HG02943 (cell line): Measurements from ENCODE around the gene CACNG7.

Experiments
- ATAC-seq: cut with Tn5 transposase; IDR thresholded peaks from one replicate; pipeline ENCODE4 v1.9.1; 2021; ENCODE audit warnings: mild to moderate bottlenecking, low read depth, moderate library complexity; ENCODE audit not compliant: unreplicated experiment

CACNG7 gene

DNA sequence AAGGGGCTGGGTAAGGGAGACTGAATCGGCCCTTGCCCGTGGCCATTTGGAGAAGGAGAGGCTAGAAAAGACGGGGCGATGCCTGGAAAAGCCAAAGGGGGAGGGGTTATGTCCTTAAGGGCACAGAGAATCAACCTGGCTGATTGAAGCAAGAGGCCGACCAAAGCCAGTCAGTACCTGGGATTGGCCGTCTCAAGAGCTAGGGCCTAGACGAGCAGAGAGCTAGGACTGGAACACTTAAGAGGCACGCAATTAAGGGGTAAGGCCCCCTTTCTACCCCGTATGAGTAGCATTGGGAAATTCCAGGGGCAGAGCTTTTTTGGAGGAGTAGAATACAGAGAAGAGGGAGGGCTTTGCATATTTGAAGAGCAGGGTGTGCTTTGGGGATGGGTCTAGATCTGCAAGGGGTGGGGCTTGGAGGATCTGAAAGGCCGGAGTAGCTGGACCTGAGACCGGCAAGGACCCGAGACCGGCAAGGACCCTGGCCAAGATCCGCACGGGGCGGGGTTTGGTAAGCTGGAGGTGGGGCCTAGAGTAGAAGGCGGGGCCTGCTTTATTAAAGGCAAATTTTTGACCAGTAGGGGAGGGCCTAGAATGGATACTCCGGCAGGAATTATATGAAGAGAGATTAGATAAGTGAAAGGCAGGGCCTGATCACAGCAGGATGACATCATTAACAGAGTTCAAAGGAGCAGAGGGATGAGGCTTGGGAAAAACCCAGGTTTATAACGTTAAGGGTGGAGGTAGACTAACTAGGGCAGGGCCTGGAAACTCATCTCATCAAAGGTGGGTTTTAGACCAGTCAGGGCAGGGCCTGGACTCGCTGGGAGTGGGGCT is 71.7 kb downstream of the CACNG7 start:
- ATAC-seq = no peak

DNA sequence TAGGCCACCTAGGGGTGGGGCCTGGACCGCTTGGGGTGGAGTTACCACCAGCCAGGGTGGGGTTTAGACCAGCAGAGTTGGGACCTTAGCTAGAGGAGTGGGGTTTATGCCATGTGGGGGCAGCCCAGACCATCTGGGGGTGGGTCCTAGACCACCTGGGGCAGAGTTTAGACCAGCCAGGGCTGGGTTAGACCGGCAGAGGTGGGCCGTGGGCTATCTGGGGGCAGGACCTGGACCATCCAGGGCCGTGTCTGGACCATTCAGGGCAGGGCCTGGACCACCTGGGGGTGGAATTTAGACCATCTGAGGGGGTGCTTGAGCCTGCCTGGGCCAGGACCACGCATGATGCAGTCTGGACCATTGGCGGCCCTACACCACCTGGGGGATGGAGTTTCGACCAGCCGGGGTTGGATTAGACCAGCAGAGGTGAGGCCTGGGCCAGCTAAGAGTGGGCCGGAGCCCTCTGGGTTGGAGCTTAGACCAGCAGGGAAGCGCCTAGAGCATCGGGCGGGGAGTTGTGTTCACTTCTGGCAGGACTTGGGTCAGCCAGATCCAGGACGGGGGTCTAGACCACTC is 72.4 kb downstream of the CACNG7 start:
- no peak for ATAC-seq

DNA sequence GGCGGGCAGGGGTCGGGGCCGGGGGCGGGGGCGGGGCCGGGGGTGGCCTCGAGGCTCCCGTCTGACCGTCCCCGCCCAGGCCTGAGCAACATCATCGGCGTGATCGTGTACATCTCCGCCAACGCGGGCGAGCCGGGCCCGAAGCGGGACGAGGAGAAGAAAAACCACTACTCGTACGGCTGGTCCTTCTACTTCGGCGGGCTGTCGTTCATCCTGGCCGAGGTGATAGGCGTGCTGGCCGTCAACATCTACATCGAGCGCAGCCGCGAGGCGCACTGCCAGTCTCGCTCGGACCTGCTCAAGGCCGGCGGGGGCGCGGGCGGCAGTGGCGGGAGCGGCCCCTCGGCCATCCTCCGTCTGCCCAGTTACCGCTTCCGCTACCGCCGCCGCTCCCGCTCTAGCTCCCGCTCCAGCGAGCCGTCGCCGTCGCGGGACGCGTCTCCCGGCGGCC is 72.9 kb downstream of the CACNG7 start:
- ATAC-seq = no peak

DNA sequence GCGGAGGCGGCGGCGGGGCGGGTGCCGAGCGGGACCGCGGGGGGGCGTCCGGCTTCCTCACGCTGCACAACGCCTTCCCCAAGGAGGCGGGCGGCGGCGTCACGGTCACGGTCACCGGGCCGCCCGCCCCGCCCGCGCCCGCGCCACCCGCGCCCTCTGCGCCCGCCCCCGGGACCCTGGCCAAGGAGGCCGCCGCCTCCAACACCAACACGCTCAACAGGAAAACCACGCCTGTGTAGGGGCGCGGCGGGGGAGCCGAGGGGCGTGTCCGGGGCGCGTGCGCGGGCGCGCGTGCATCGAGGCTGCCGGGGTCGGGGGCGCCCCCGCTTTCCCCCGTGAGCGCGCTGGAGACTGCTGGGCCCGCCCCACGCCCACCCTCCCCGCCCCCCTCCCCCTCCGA is 73.5 kb downstream of the CACNG7 start:
- no peak for ATAC-seq

DNA sequence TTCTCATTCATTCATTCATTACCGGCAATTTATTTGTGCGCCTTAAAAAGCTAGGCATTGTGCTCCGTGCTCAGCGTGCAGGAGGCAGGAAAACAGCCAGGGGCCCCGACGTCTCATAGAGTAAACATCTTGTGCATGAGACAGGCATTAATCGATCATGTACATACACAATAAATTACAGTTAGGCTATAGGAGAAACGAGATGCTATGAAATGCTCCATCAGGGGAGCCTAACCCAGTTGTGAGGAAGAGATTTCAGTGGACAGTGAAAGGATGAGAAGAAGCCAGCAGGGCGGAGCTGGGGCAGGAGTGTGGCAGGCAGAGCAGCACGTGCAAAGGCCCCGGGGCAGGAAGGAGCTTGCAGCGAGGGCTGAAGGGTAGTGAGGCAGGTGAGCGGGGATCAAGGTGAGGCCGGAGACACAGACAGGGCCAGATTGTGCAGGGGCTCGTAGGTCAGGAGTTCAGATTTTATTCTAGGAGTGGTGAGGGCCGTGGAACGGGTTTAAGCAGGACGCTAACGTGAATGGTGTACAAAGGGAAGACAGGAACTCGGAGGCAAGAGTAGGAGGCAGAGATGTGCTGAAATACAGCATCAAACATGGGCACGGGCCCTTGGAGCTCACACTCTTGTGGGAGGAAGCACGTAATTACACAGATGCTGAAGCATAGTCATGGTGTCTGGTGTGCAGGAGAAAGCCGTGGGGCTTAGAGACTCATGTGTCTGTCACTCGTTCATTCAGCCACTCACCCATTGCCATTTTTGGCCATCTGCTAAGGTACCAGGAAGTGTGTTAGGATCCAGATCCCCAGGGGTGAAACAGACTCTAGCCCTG is 74.6 kb downstream of the CACNG7 start:
- ATAC-seq = no peak

DNA sequence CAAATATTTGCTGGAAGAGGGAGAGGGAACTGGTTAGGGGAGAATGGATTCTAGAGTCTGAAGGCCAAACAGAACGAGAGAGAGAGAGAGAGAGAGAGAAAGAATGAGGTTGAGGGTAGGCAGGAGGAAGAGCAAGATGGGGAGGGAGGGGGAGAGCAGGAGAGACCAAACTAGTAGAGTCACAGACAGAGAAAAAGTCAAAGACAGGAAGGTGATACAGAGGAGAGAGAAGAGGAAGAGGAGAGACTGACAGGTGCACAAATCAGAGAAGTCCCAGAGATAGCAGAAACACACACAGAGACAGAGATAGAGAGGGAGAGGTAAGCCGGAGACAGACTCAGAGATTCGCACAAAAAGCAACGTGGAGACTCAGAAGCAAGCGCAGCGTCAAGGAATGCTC is 76.8 kb downstream of the CACNG7 start:
- no peak for ATAC-seq

DNA sequence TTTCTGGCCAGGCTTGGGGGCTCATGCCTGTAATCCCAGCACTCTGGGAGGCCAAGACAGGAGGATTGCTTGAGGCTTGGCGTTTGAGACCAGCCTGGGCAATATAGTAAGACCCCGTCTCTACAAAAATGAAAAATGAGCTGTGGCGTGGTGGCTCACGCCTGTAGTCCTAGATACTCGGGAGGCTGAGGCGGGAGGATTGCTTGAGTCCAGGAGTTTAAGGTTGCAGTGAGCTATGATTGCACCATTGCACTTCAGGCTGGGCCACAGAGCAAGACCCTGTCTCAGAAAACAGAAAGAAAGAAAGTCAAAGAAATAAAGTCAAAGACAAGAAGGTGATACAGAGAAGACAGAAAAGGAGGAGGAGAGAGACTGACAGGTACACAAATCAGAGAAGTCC is 79.9 kb downstream of the CACNG7 start:
- ATAC-seq = no peak

DNA sequence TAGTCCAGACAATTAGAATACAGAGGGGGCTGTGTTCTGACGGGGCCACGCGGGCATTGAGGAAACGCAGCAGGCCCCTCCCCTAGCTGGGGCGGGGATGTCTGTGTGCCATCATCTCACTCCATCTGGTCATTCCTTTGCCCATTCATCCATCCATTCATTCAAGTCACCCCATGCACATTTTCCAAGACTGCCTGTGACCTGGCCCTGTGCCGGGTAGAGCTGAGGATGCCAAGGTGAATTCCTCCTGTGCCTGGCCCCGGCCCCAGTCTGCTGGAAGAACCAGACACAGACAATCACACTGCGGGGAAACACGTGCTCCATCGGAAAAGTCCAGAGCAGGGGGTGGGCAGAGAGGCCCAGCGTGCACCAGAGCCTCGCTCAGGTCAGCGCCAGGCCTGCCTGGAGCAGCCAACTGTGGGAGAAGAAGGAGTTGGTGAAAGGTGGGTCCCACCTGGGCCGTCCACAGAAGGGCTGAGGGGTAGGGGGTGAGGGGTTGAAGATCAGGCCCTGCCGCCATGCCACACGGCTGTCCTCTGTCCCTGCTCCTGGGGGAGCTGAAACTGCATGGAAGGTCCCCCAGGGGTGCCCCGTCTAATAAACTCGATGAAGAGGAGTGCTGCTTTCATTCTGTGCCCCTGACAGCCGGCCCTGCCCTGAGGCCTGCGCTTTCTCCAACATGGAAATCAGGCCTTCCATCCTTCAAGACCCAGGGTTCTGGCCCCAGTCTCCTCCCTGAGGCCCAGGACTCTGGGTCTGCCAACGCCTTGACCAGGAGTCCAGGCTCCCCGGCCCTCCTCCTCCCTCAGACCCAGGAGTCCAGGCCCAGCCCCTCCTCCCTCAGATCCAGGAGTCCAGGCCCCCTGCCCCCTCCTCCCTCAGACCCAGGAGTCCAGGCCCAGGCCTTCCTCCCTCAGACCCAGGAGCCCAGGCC is 80.8 kb downstream of the CACNG7 start:
- ATAC-seq = no peak

DNA sequence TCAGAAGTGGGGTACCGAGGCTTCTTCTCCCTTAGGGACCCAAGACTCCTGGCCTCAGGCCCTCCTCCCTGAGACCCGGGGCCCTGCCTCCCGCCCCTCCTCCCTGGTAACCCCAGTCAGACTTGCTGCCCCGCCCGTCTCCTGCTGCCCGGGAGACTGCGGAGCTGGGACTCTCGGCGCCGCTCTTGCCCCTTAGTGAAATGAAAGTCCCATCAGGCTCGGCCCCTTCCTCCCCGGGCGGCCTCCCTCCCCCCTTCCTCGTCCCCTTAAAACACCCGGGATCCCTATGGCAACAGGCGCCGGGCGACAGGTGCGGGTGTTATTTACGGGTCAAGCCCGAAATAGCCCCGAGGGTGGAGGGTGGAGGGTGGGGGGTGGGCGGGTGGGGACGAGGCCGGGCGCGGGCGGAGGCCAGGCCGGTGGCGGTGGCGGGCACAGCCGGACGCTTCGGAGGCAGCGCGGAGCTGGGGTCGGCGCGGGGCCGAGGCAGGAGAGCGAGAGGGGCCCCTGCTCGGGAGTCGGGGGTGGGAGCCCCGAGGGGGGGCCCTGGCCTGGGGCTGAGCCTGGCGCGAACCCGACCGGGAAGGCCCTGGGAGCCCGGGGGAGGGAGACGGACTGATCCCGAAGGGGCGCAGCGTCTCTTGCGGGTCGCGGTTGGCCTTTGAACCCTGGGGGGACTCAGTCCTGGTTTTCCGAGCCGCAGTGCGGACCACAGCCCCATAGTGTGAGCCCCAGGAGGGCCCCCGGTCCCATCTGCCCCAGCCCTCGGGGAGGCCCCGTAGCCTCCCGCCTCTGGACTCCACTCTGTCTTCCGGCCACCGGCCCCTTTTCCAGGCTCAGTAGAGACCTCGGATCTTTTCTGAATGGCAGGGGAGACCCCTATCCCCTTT is 82.4 kb downstream of the CACNG7 start, which contains the start of gene CACNG6:
Gene CACNG6, plus strand, starts transcription at position 414 of the 890 bp plus-strand sequence. CDS start 1,241 bp downstream, outside the sequence.
- no peak for ATAC-seq

DNA sequence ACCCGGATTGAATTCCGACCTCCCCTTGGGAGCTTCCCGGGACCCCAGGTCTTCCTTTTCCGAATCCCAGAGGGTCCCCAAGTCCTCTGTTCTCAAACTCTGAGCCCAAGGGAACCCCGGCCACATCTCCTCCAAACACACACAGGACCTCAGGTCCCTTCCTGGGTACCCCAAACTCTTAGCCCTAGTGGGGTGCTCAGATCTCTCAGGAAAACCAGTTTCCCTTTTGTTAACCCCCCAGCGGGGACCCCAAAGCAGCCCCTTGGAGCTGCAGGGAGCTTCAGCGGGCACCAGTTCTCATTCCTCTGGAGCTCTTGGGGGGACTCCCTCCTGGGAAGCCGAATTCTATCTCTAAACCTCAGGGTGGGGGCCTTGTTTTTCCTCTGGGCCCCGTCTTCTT is 83.1 kb downstream of the CACNG7 start:
- ATAC-seq = no peak

DNA sequence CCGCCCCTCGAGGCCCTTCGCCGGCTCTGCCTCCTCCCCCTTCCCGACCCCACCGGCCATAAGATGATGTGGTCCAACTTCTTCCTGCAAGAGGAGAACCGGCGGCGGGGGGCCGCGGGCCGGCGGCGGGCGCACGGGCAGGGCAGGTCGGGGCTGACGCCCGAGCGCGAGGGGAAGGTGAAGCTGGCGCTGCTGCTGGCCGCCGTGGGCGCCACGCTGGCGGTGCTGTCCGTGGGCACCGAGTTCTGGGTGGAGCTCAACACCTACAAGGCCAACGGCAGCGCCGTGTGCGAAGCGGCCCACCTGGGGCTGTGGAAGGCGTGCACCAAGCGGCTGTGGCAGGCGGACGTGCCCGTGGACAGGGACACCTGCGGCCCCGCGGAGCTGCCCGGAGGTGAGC is 83.7 kb downstream of the CACNG7 start:
- ATAC-seq = no peak

DNA sequence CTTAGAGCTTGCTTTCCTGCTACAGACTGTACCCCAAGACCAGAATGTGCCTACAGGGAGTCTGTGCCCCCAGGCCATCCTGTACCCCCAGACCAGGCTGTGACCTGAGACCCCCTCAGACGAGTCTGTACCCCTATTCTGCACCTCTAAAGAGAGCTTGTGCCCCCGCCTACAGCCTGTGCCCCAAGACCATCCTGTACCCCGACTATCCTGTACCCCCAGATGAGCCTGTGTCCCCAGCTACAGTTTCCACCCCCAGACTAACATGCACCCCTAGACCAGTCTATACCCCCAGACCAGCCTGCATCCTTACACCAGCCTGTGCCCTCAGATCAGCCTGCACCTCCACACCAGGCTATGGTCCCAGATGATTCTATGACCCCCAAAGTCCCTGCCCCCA is 84.4 kb downstream of the CACNG7 start:
- no peak for ATAC-seq
